Lung (tissue), 12 donors: ENCODE measurements around the gene SAYSD1. TPM values are rescaled to one million over a fixed set of nuclear protein-coding genes. Genes with fewer than 3 reads are reported as not detected.

ENCODE experiments used
- ATAC-seq: fragments of 200-7000 bp; cut with Tn5 transposase; one replicate; pipeline ENCODE4 v1.9.1; 2020; ENCODE audit warnings: moderate number of reproducible peaks; ENCODE audit not compliant: insufficient read depth, low FRiP score
- DNase-seq, 3 donors: peaks; one replicate each; pipeline ENCODE4 v3.0.0-alpha.2; 2013 to 2017
- H3K27ac ChIP-seq, 2 donors: one replicate each; pipeline ENCODE4 v1.5.1; 2013; ENCODE audit warnings: mild to moderate bottlenecking in 2 of 2, moderate library complexity in 2 of 2, control low read depth in 1 of 2, inconsistent platforms in 1 of 2, low read depth in 1 of 2, low read length in 1 of 2
- H3K27me3 ChIP-seq, 3 donors: one replicate each; pipeline ENCODE4 v1.5.1; 2013; ENCODE audit warnings: low read length in 2 of 3; ENCODE audit not compliant: control insufficient read depth in 3 of 3, insufficient read depth in 3 of 3
- H3K36me3 ChIP-seq, 4 donors: one replicate each; pipeline ENCODE4 v1.5.1; 2013; ENCODE audit warnings: low read length in 4 of 4, mild to moderate bottlenecking in 1 of 4, moderate library complexity in 1 of 4; ENCODE audit not compliant: control insufficient read depth in 4 of 4, insufficient read depth in 4 of 4
- H3K4me1 ChIP-seq, 5 donors: one replicate each; pipeline ENCODE4 v1.5.1; 2013; ENCODE audit warnings: low read length in 5 of 5, mild to moderate bottlenecking in 2 of 5, moderate library complexity in 1 of 5; ENCODE audit not compliant: control insufficient read depth in 5 of 5, insufficient read depth in 5 of 5
- H3K4me3 ChIP-seq: one replicate; pipeline ENCODE4 v1.5.1; 2013; ENCODE audit warnings: mild to moderate bottlenecking, control low read depth, moderate library complexity
- H3K9ac ChIP-seq, 2 donors: one replicate each; pipeline ENCODE4 v1.5.1; 2013; ENCODE audit warnings: low read length in 2 of 2, control low read depth in 1 of 2; ENCODE audit not compliant: insufficient read depth in 1 of 2
- H3K9me3 ChIP-seq, 4 donors: one replicate each; pipeline ENCODE4 v1.5.1; 2013; ENCODE audit warnings: low read length in 3 of 4, mild to moderate bottlenecking in 1 of 4, moderate library complexity in 1 of 4; ENCODE audit not compliant: control insufficient read depth in 4 of 4, insufficient read depth in 3 of 4
- CTCF ChIP-seq: IDR thresholded peaks from 2 replicates; pipeline ENCODE4 v1.5.1; 2012; ENCODE audit warnings: mild to moderate bottlenecking; ENCODE audit errors: control extremely low read depth, extremely low read depth
- WGBS, 2 donors: extraction: QIAGEN DNeasy Blood & Tissue Kit; methylation state at CpG; one replicate each; pipeline ENCODE4 v1.1.7; 2013; 5-methylcytosine and 5-hydroxymethylcytosine counted together
- polyA plus RNA-seq, 2 donors: library from polyadenylated mRNA; stranded (reverse); fragments of 200-250 nt; gene quantifications; one replicate each; pipeline ENCODE4 v1.2.1, GENCODE V29; 2013
- total RNA-seq, 2 donors: library from RNA; depleted of rRNA in 1 of 2; stranded (reverse); fragments of >200 nt in 1 of 2; gene quantifications; one replicate each; pipeline ENCODE4 v1.2.1, GENCODE V29; 2014 to 2021
- donor health status: control.
- donor health status: control.
- donor health status: Bipolar disorder and iron deficiency.
- donor health status: healthy.
- donor health status: DM: yes; HTN: yes; CAD: no.

Gene SAYSD1
- total and polyA plus RNA-seq, 4 donors: 9.8 to 17.8 (median 16.5) TPM

GRCh38 chr6:39086711-39087110 lies 28.3 kb downstream of the SAYSD1 start:
- H3K27me3 ChIP-seq: no peaks in the 10 kb centered on the region
- ATAC-seq (no peak), DNase-seq (no peak)
- no peaks in the 10 kb centered on the region for H3K36me3 ChIP-seq
- TF ChIP-seq CTCF: no peak
- H3K4me3 ChIP-seq: no peak overlapping the region
- H3K27ac ChIP-seq: no peak overlapping the region
- 73 to 87% methylated on average over 6 of the region's 6 CpGs for WGBS, 2 donors
- H3K4me1 ChIP-seq: peaks cover 3 to 43% (median 7%) of the 10 kb centered on the region in 5 donors
- H3K9me3 ChIP-seq: peaks cover 0 to 2% (median 0%) of the 10 kb centered on the region in 4 donors
- no peak overlapping the region for H3K9ac ChIP-seq

GRCh38 chr6:39086294-39086693 lies 28.7 kb downstream of the SAYSD1 start:
- no peak overlapping the region for H3K4me3 ChIP-seq
- H3K9me3 ChIP-seq: peaks cover 0 to 2% (median 0%) of the 10 kb centered on the region in 4 donors
- no peak for DNase-seq
- no peak for ATAC-seq
- no peak overlapping the region for H3K9ac ChIP-seq
- H3K27me3 ChIP-seq: no peaks in the 10 kb centered on the region
- no peak overlapping the region for H3K27ac ChIP-seq
- TF ChIP-seq CTCF: no peak
- WGBS, 2 donors: 57 to 67% methylated on average over 7 of the region's 7 CpGs
- H3K36me3 ChIP-seq: no peaks in the 10 kb centered on the region
- H3K4me1 ChIP-seq: peaks cover 3 to 43% (median 7%) of the 10 kb centered on the region in 5 donors

GRCh38 chr6:39085129-39085797 lies 29.7 kb downstream of the SAYSD1 start:
- no peak for ATAC-seq
- WGBS, 2 donors: 71 to 73% methylated on average over 5 of the region's 5 CpGs
- peak; percentile 40 to 63 (median 57) for DNase-seq
- H3K4me1 ChIP-seq: peaks cover 3 to 43% (median 7%) of the 10 kb centered on the region in 5 donors
- no peaks in the 10 kb centered on the region for H3K27me3 ChIP-seq
- H3K9ac ChIP-seq: no peak overlapping the region
- peaks cover 0 to 2% (median 0%) of the 10 kb centered on the region in 4 donors for H3K9me3 ChIP-seq
- TF ChIP-seq CTCF: no peak
- no peaks in the 10 kb centered on the region for H3K36me3 ChIP-seq
- H3K4me3 ChIP-seq: no peak overlapping the region
- no peak overlapping the region for H3K27ac ChIP-seq
